Measurements from ENCODE around the gene ASPSCR1. TPM values are rescaled to one million over a fixed set of nuclear protein-coding genes. Genes with fewer than 3 reads are reported as not detected.

Gene ASPSCR1
- total and polyA plus RNA-seq, 10 of the 15 experiments (the other 5 are each of a cell fraction or from before 2014, with no cell fraction given): 1.5 to 48.4 (median 25.4) TPM

DNA sequence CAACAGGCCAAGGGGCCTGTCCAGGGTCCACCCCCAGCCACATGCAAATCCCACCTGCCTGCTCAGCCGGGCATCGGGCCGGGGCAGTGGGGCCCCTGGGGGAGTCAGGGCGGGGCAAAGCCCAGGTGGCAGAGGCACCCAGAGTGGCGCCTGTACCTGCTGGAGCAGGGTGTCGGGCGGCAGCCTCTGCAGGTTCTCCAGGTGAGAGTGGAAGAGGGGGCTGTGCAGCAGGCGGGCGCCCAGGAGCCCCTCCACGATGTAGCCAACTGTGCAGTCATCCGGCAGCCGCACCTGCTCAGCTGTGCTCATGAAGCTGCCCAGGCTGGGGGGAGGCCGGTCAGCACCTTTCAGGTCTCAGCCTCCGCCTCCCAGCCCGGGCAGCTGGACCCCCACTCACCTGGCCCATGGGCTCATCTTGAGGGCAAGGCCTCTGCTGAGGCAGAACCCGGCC is 72.1 kb downstream of the ASPSCR1 start (continued):
- TF ChIP-seq CBX5 (IDR thresholded peaks at IDR 0.05; ENCODE audit: low read depth) (no peak), NFIC (IDR thresholded peaks at IDR 0.05; ENCODE audit: low read depth, low read length) (no peak), IKZF1 (conservative IDR thresholded peaks at IDR 0.05) (no peak)
- TF ChIP-seq, protein P1, sequence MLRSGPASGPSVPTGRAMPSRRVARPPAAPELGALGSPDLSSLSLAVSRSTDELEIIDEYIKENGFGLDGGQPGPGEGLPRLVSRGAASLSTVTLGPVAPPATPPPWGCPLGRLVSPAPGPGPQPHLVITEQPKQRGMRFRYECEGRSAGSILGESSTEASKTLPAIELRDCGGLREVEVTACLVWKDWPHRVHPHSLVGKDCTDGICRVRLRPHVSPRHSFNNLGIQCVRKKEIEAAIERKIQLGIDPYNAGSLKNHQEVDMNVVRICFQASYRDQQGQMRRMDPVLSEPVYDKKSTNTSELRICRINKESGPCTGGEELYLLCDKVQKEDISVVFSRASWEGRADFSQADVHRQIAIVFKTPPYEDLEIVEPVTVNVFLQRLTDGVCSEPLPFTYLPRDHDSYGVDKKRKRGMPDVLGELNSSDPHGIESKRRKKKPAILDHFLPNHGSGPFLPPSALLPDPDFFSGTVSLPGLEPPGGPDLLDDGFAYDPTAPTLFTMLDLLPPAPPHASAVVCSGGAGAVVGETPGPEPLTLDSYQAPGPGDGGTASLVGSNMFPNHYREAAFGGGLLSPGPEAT (IDR thresholded peaks at IDR 0.05; ENCODE audit: low read depth): no peak

DNA sequence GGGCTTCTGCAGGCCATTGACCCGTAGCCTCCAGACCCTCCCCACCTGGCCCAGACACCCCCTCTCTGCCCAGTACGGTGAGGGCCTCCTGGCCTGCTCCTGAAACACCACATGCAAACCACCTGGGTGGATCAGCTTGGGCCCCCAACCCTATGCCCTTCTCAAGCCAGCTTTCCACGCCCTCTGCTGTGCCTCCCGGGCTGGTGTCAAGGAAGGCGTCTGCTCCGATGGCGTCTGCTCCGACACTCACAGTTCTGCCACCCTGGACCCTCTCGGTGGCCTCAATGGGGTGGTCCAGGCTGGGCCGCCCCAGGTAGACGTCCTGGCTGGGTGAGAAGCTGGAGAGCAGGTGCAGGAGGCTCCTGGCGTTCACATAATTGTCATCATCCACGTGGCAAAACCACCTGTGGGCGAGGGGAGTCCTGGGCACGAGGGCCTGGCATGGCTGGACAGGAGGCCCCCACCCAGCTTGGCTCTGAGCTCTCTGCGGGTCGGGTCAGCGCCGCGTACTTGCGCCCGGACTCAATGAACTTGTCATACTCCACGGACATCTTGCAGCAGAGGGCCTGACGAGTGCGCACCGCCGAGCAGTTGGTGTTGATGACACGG is 72.8 kb downstream of the ASPSCR1 start:
- Histone ChIP-seq H3K27ac (ENCODE audit: control insufficient read depth, insufficient read depth) (no peak overlapping the region), H3K36me3 (ENCODE audit: control insufficient read depth in 2 of 2, insufficient read depth in 2 of 2, low read length in 1 of 2) (peaks cover 0 to 5% of the 10 kb centered on the region in 2 experiments; a peak in 3 of 4 replicates), H3K9ac (ENCODE audit: control insufficient read depth, insufficient read depth, low read length) (no peak overlapping the region), H4K20me1 (ENCODE audit: control insufficient read depth, insufficient read depth) (no peaks in the 10 kb centered on the region), H3K79me2 (ENCODE audit: control insufficient read depth, insufficient read depth, low read length) (peaks cover 14% of the 10 kb centered on the region), H2AFZ (ENCODE audit: control insufficient read depth, low read depth, low read length) (no peak overlapping the region), H3K27me3 (replicated peaks in 1 of 2; ENCODE audit: control insufficient read depth in 2 of 2, insufficient read depth in 2 of 2, low read length in 1 of 2) (no peaks in the 10 kb centered on the region), H3K9me3 (replicated peaks; ENCODE audit: control insufficient read depth, insufficient read depth, low read length) (no peaks in the 10 kb centered on the region), H3K4me2 (ENCODE audit: control insufficient read depth, insufficient read depth) (peak overlapping the region; percentile 90), H3K4me3 (peak overlapping the region; percentile 71; the same call in 1 of the 2 replicates), H3K4me1 (ENCODE audit: control insufficient read depth, insufficient read depth, low read length) (peaks cover 4% of the 10 kb centered on the region)
- in situ Hi-C loops (cut with MboI): no loop called here
- POLR2A ChIA-PET: interaction anchor here (1.0 to 1.5 kb wide), 3 partner anchors 12 to 27 kb away, joined by 3 to 4 read pairs (median 3); partner anchors contain the start of genes CENPX, DCXR and LRRC45
- no peak for FAIRE-seq
- no peak for TF ChIP-seq ZNF217 (IDR thresholded peaks at IDR 0.05)
- TF ChIP-seq STAT1 (conservative IDR thresholded peaks at IDR 0.05): no peak
- TF ChIP-seq, protein P2, sequence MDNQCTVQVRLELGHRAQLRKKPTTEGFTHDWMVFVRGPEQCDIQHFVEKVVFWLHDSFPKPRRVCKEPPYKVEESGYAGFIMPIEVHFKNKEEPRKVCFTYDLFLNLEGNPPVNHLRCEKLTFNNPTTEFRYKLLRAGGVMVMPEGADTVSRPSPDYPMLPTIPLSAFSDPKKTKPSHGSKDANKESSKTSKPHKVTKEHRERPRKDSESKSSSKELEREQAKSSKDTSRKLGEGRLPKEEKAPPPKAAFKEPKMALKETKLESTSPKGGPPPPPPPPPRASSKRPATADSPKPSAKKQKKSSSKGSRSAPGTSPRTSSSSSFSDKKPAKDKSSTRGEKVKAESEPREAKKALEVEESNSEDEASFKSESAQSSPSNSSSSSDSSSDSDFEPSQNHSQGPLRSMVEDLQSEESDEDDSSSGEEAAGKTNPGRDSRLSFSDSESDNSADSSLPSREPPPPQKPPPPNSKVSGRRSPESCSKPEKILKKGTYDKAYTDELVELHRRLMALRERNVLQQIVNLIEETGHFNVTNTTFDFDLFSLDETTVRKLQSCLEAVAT (IDR thresholded peaks at IDR 0.05): no peak
- TF ChIP-seq, protein P3, sequence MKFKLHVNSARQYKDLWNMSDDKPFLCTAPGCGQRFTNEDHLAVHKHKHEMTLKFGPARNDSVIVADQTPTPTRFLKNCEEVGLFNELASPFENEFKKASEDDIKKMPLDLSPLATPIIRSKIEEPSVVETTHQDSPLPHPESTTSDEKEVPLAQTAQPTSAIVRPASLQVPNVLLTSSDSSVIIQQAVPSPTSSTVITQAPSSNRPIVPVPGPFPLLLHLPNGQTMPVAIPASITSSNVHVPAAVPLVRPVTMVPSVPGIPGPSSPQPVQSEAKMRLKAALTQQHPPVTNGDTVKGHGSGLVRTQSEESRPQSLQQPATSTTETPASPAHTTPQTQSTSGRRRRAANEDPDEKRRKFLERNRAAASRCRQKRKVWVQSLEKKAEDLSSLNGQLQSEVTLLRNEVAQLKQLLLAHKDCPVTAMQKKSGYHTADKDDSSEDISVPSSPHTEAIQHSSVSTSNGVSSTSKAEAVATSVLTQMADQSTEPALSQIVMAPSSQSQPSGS (IDR thresholded peaks at IDR 0.05; ENCODE audit: low read length): no peak
- TF ChIP-seq HDGF (IDR thresholded peaks at IDR 0.05): no peak
- no peak for TF ChIP-seq EED (IDR thresholded peaks at IDR 0.05; ENCODE audit: low read depth)
- TF ChIP-seq RAD51 (IDR thresholded peaks at IDR 0.05): no peak
- no peak for TF ChIP-seq RFX5 (IDR thresholded peaks at IDR 0.05; ENCODE audit: low read depth, low read length)
- TF ChIP-seq KLF5 (IDR thresholded peaks at IDR 0.05; ENCODE audit: partially characterized antibody): no peak
- TF ChIP-seq ZSCAN29 (IDR thresholded peaks at IDR 0.05): no peak
- TF ChIP-seq, protein P4, sequence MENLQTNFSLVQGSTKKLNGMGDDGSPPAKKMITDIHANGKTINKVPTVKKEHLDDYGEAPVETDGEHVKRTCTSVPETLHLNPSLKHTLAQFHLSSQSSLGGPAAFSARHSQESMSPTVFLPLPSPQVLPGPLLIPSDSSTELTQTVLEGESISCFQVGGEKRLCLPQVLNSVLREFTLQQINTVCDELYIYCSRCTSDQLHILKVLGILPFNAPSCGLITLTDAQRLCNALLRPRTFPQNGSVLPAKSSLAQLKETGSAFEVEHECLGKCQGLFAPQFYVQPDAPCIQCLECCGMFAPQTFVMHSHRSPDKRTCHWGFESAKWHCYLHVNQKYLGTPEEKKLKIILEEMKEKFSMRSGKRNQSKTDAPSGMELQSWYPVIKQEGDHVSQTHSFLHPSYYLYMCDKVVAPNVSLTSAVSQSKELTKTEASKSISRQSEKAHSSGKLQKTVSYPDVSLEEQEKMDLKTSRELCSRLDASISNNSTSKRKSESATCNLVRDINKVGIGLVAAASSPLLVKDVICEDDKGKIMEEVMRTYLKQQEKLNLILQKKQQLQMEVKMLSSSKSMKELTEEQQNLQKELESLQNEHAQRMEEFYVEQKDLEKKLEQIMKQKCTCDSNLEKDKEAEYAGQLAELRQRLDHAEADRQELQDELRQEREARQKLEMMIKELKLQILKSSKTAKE (IDR thresholded peaks at IDR 0.05; ENCODE audit: low read depth, poor library complexity, severe bottlenecking): no peak
- ATAC-seq: no peak
- WGBS (ENCODE audit: insufficient coverage, insufficient replicate concordance, low lambda C conversion rate, missing lambda C conversion rate): 88% methylated on average over 25 of the region's 28 CpGs
- intact Hi-C loops (cut with micrococcal nuclease; ENCODE audit: unreplicated experiment): loop anchor here (5.0 kb wide), 1 partner anchor 47 kb away; the partner anchor contains the start of gene FASN
- SMC1A ChIA-PET (ENCODE audit: uncharacterized antibody, unreplicated experiment): interaction anchor here (1.2 kb wide), 1 partner anchor 27 kb away, joined by 4 read pairs; the partner anchor contains the start of genes CENPX and LRRC45
- RAD21 ChIA-PET (ENCODE audit: unreplicated experiment): interaction anchor here (1.3 kb wide), 1 partner anchor 12 kb away, joined by 4 read pairs; the partner anchor contains the start of gene DCXR
- no TSS peak for BruUV-seq (replicated peaks)
- CTCF ChIA-PET: interaction anchor here (0.9 to 1.7 kb wide), 3 partner anchors 11 to 14 kb away, joined by 3 to 7 read pairs (median 4); partner anchors contain the start of gene DCXR
- no peak for DNase-seq (ENCODE audit: low read depth, low spot score)
